ENCODE data around the gene ZNF670. TPM values are rescaled to one million over a fixed set of nuclear protein-coding genes. Genes with fewer than 3 reads are reported as not detected.

The ZNF670 gene
- total RNA-seq, 1 experiment from 2014 or later: 6.0 TPM

DNA sequence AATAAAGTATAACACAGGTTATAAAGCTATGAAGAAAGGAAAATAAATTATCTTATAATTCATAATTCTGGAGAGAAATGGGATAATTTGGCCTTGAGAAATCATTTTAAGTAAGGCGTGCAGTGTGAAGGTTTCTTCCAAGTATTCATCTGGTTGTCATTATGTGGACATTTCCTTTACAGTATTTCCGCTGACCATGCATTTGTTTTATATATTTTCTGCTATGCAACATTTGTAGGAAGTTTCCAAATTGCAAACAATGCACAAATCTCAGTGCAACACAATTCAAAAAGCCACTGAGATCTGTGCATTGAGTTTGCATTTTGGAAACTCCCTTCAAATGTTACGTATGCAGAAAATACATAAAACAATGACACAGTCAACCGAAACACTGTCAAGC is 17.8 kb downstream of the ZNF670 start:
- peaks cover 10% of the 10 kb centered on the region for H3K9me3 ChIP-seq
- H3K36me3 Mint-ChIP-seq (ENCODE audit: insufficient read depth, unreplicated experiment): peaks cover 13% of the 10 kb centered on the region
- ChIA-PET POLR2A (no interaction called here), CTCF (no interaction called here)
- H3K36me3 ChIP-seq (ENCODE audit: control insufficient read depth, insufficient read depth, low read length): no peaks in the 10 kb centered on the region; the same call in 1 of the 2 replicates
- no peak for DNase-seq
- H3K27me3 Mint-ChIP-seq (ENCODE audit: insufficient read depth, unreplicated experiment): no peaks in the 10 kb centered on the region
- H3K4me3 ChIP-seq (ENCODE audit: low read depth, low read length): no peak overlapping the region
- intact Hi-C loops (cut with micrococcal nuclease; ENCODE audit: unreplicated experiment): no loop called here
- no peaks in the 10 kb centered on the region for H3K27me3 ChIP-seq (replicated peaks; ENCODE audit: control insufficient read depth, insufficient read depth, low read length)
- no peak overlapping the region for H3K27ac Mint-ChIP-seq (ENCODE audit: unreplicated experiment)
- H3K4me1 ChIP-seq: 0 out of 2 replicates have a peak, but pooled peaks cover 4% of the 10 kb centered on the region
- no TSS peak for BruUV-seq (replicated peaks)
- peaks cover 10% of the 10 kb centered on the region for H3K4me1 Mint-ChIP-seq (ENCODE audit: low read depth, unreplicated experiment)
- TF ChIP-seq, protein P1, sequence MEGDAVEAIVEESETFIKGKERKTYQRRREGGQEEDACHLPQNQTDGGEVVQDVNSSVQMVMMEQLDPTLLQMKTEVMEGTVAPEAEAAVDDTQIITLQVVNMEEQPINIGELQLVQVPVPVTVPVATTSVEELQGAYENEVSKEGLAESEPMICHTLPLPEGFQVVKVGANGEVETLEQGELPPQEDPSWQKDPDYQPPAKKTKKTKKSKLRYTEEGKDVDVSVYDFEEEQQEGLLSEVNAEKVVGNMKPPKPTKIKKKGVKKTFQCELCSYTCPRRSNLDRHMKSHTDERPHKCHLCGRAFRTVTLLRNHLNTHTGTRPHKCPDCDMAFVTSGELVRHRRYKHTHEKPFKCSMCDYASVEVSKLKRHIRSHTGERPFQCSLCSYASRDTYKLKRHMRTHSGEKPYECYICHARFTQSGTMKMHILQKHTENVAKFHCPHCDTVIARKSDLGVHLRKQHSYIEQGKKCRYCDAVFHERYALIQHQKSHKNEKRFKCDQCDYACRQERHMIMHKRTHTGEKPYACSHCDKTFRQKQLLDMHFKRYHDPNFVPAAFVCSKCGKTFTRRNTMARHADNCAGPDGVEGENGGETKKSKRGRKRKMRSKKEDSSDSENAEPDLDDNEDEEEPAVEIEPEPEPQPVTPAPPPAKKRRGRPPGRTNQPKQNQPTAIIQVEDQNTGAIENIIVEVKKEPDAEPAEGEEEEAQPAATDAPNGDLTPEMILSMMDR (IDR thresholded peaks at IDR 0.05; ENCODE audit: insufficient read depth in 1 of 2, low read depth in 1 of 2, low read length in 1 of 2, severe bottlenecking in 1 of 2, unreplicated experiment in 1 of 2): no peak
- H3K9me3 Mint-ChIP-seq (ENCODE audit: unreplicated experiment): peaks cover 33% of the 10 kb centered on the region
- no peak overlapping the region for H3K4me3 Mint-ChIP-seq (ENCODE audit: unreplicated experiment)

DNA sequence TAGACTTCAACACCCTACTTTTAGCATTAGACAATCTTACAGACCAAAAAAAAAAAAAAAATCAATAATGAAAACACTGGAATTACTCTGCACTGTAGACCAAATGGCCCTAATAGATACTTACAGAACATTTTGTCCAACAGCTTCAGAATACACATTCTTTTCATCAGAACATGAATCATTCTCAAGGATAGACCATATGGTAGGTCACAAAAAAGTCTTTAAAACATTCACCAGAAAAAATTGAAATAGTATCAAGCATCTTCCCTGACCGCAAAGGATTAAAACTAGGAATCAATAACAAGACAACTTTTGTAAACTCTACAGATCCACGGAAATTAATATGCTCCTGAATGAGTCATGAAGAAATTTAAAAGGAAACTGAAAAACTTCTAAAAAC is 22.5 kb downstream of the ZNF670 start:
- ChIA-PET CTCF (no interaction called here), POLR2A (no interaction called here)
- intact Hi-C loops (cut with micrococcal nuclease; ENCODE audit: unreplicated experiment): no loop called here
- no peaks in the 10 kb centered on the region for H3K36me3 Mint-ChIP-seq (ENCODE audit: insufficient read depth, unreplicated experiment)
- H3K4me1 ChIP-seq: no peaks in the 10 kb centered on the region
- TF ChIP-seq, protein P1 (IDR thresholded peaks at IDR 0.05; ENCODE audit: insufficient read depth in 1 of 2, low read depth in 1 of 2, low read length in 1 of 2, severe bottlenecking in 1 of 2, unreplicated experiment in 1 of 2): no peak
- H3K27me3 Mint-ChIP-seq (ENCODE audit: insufficient read depth, unreplicated experiment): no peaks in the 10 kb centered on the region
- H3K27me3 ChIP-seq (replicated peaks; ENCODE audit: control insufficient read depth, insufficient read depth, low read length): no peaks in the 10 kb centered on the region
- peaks cover 31% of the 10 kb centered on the region for H3K9me3 Mint-ChIP-seq (ENCODE audit: unreplicated experiment)
- H3K4me1 Mint-ChIP-seq (ENCODE audit: low read depth, unreplicated experiment): no peaks in the 10 kb centered on the region
- no peaks in the 10 kb centered on the region; the same call in none of the 2 replicates for H3K36me3 ChIP-seq (ENCODE audit: control insufficient read depth, insufficient read depth, low read length)
- DNase-seq: no peak
- no peak overlapping the region for H3K27ac Mint-ChIP-seq (ENCODE audit: unreplicated experiment)
- peaks cover 37% of the 10 kb centered on the region for H3K9me3 ChIP-seq
- H3K4me3 Mint-ChIP-seq (ENCODE audit: unreplicated experiment): no peak overlapping the region
- no peak overlapping the region for H3K4me3 ChIP-seq (ENCODE audit: low read depth, low read length)
- no TSS peak for BruUV-seq (replicated peaks)

DNA sequence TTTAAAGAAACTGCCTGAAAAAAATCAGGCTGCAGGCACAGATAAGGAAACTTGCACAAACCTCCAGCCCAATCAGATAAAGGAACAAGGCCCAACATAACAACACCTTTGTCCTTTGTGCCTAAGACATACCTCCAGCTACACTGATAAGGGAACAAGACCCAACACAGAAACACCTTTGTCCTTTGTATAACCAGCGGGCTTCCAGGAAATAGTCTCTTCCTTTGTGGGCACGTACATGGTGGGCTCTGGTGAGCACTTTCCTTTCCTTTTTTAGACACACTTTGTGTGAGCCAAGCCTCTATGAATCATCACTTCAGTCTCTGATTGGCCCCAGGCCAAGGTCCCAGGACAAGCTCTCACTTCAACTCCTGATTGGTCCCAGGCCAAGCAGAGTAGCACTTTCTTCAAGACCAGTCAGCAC is 23.6 kb downstream of the ZNF670 start:
- no peaks in the 10 kb centered on the region for H3K27me3 ChIP-seq (replicated peaks; ENCODE audit: control insufficient read depth, insufficient read depth, low read length)
- no TSS peak for BruUV-seq (replicated peaks)
- H3K4me1 ChIP-seq: no peaks in the 10 kb centered on the region
- H3K27me3 Mint-ChIP-seq (ENCODE audit: insufficient read depth, unreplicated experiment): no peaks in the 10 kb centered on the region
- intact Hi-C loops (cut with micrococcal nuclease; ENCODE audit: unreplicated experiment): no loop called here
- H3K4me1 Mint-ChIP-seq (ENCODE audit: low read depth, unreplicated experiment): no peaks in the 10 kb centered on the region
- DNase-seq: no peak
- no peaks in the 10 kb centered on the region for H3K36me3 Mint-ChIP-seq (ENCODE audit: insufficient read depth, unreplicated experiment)
- no peaks in the 10 kb centered on the region; the same call in none of the 2 replicates for H3K36me3 ChIP-seq (ENCODE audit: control insufficient read depth, insufficient read depth, low read length)
- no peak overlapping the region for H3K4me3 ChIP-seq (ENCODE audit: low read depth, low read length)
- H3K27ac Mint-ChIP-seq (ENCODE audit: unreplicated experiment): no peak overlapping the region
- H3K9me3 Mint-ChIP-seq (ENCODE audit: unreplicated experiment): peaks cover 38% of the 10 kb centered on the region
- ChIA-PET POLR2A (no interaction called here), CTCF (no interaction called here)
- no peak overlapping the region for H3K4me3 Mint-ChIP-seq (ENCODE audit: unreplicated experiment)
- TF ChIP-seq, protein P1 (IDR thresholded peaks at IDR 0.05; ENCODE audit: insufficient read depth in 1 of 2, low read depth in 1 of 2, low read length in 1 of 2, severe bottlenecking in 1 of 2, unreplicated experiment in 1 of 2): no peak
- H3K9me3 ChIP-seq: peaks cover 42% of the 10 kb centered on the region
